Upper lobe of left lung (tissue), 6 donors: ENCODE measurements around the gene BTC. TPM values are rescaled to one million over a fixed set of nuclear protein-coding genes. Genes with fewer than 3 reads are reported as not detected.
"Not testable (repeated sequence)": the region's sequence is repeated elsewhere in the genome, so short reads cannot be mapped to it uniquely, and the experiment has no call there.

Experiments used
- ATAC-seq, 2 donors: fragments of 200-7000 bp; cut with Tn5 transposase; one replicate each; pipeline ENCODE4 v1.9.1; 2022; ENCODE audit warnings: mild to moderate bottlenecking in 2 of 2, moderate library complexity in 2 of 2; ENCODE audit not compliant: low FRiP score in 2 of 2
- DNase-seq, 2 donors: peaks; one replicate each; pipeline ENCODE4 v3.0.0-alpha.2; 2019 to 2020
- H3K27ac ChIP-seq, 4 donors: fragments of 200-600 bp; sonication (generic); one replicate each; pipeline ENCODE4 v1.5.1; 2016 to 2019
- H3K27me3 ChIP-seq, 4 donors: fragments of 200-600 bp; sonication (generic); one replicate each; pipeline ENCODE4 v1.5.1; 2017 to 2019
- H3K36me3 ChIP-seq, 4 donors: fragments of 200-600 bp; sonication (generic); one replicate each; pipeline ENCODE4 v1.5.1; 2016 to 2019
- H3K4me1 ChIP-seq, 4 donors: fragments of 200-600 bp; sonication (generic); one replicate each; pipeline ENCODE4 v1.5.1; 2018 to 2019
- H3K4me3 ChIP-seq, 4 donors: fragments of 200-600 bp; sonication (generic); one replicate each; pipeline ENCODE4 v1.5.1; 2017 to 2019; ENCODE audit warnings: mild to moderate bottlenecking in 2 of 4, moderate library complexity in 1 of 4
- H3K9me3 ChIP-seq, 4 donors: fragments of 200-600 bp; sonication (generic); one replicate each; pipeline ENCODE4 v1.5.1; 2018 to 2019
- EP300 ChIP-seq, 4 donors: sonication (generic); formaldehyde crosslinking; IDR thresholded peaks; one replicate each; pipeline ENCODE4 v1.5.1; 2017; ENCODE audit warnings: antibody characterized with exemption in 4 of 4, control low read depth in 2 of 4
- POLR2A ChIP-seq, 4 donors: fragments of 450-650 bp; IDR thresholded peaks; one replicate each; pipeline ENCODE4 v1.5.1; 2016 to 2017; ENCODE audit warnings: antibody characterized with exemption in 4 of 4, mild to moderate bottlenecking in 2 of 4
- POLR2AphosphoS5 ChIP-seq, 2 donors: sonication (generic); formaldehyde crosslinking; IDR thresholded peaks; one replicate each; pipeline ENCODE4 v1.5.1; 2017; ENCODE audit warnings: antibody characterized with exemption in 2 of 2
- WGBS, 2 donors: methylation state at CpG; one replicate each; pipeline ENCODE4 v1.1.5; 2017 to 2018; 5-methylcytosine and 5-hydroxymethylcytosine counted together
- total RNA-seq, 6 donors: library from RNA; depleted of rRNA in 4 of 6; stranded (reverse); fragments of >200 nt in 4 of 6; gene quantifications; one replicate each; pipeline versions ENCODE4 v1.1.0 to v1.2.1, GENCODE V29; 2016 to 2021
- TF ChIP-seq, protein P1 (sequence below), 6 experiments: fragments of 450-650 bp in 4 of 6; fragments of 200-600 bp in 2 of 6; sonication (generic) in 2 of 6; IDR thresholded peaks; one replicate each; pipeline ENCODE4 v1.5.1; 2016 to 2019; ENCODE audit warnings: antibody characterized with exemption in 6 of 6
- donor health status: DM: no; HTN: no; CAD: no; lungs with moderate emphysema.
- donor health status: DM: no; HTN: yes; CAD: no; lungs with severe emphysema.

BTC gene
- total RNA-seq, 6 donors from 2014 or later = 1.6 to 8.1 (median 5.9) TPM

DNA sequence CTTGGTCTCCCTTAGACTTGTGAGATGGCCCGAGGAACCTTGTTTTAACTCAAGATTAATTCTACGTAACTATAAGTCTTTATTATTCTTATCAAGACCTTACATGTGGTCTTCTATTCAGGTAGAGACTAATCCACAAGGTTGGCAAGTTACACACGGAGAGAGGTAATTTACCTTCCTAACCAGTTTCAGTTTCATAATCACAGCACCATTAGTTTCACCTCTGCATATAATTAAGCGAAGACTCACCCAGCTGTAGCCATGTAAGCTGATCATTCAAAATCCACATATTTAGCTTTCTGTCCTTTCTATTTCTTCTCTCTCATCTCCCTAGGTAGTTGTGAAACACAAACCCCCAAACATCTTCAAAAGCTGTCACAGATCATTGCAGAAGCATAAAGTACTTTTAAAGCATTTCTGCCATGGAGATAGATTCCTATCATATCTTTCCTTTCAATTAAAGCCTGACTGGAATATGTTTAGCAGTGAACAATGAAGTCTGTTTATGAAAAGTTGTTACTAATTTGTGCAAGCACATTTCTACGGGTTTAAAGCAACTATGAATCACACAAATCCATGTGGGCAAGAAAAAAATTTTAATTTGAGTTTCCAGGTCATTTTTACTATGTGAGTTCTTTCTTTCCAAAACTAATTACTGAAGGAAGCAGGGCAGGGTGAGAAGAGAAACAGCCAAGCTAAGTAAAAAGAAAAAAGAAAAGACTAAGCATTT lies 78.5 kb downstream of the BTC start:
- ATAC-seq (no peak), DNase-seq (no peak)
- 47 to 62% methylated on average over 5 of the region's 5 CpGs for WGBS, 2 donors
- Histone ChIP-seq H3K4me3 (no peak overlapping the region), H3K27me3 (no peaks in the 10 kb centered on the region), H3K36me3 (no peaks in the 10 kb centered on the region), H3K4me1 (no peaks in the 10 kb centered on the region), H3K9me3 (peaks cover 0 to 4% (median 0%) of the 10 kb centered on the region in 4 donors), H3K27ac (no peak overlapping the region)
- TF ChIP-seq POLR2AphosphoS5 (IDR thresholded peaks at IDR 0.05) (no peak), POLR2A (IDR thresholded peaks at IDR 0.05) (no peak), EP300 (IDR thresholded peaks at IDR 0.05) (no peak)
- TF ChIP-seq, protein P1, sequence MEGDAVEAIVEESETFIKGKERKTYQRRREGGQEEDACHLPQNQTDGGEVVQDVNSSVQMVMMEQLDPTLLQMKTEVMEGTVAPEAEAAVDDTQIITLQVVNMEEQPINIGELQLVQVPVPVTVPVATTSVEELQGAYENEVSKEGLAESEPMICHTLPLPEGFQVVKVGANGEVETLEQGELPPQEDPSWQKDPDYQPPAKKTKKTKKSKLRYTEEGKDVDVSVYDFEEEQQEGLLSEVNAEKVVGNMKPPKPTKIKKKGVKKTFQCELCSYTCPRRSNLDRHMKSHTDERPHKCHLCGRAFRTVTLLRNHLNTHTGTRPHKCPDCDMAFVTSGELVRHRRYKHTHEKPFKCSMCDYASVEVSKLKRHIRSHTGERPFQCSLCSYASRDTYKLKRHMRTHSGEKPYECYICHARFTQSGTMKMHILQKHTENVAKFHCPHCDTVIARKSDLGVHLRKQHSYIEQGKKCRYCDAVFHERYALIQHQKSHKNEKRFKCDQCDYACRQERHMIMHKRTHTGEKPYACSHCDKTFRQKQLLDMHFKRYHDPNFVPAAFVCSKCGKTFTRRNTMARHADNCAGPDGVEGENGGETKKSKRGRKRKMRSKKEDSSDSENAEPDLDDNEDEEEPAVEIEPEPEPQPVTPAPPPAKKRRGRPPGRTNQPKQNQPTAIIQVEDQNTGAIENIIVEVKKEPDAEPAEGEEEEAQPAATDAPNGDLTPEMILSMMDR (IDR thresholded peaks at IDR 0.05) = no peak

DNA sequence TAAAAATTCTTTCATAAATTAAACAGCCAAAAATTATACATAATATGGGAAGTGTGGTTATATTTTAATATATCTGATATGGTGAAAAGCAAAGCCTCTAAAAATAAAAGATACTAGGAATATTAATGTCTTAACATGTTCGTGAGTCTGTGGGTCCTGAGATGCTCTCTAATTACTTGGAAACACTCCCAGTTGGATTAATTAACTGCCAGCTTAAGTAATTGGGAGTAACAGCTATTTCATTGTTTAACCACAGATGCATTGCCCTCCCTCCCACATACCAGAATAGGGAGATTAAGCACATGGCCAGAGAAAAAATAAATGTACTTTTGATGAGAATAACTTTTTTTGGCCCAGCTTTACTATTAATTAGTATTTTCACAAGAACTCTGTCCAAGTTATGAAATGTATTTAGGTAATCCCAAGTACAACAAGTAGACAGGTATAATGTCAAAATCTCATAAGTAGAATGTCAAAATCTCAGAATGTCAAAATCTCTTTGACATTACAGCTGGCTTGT lies 79.7 kb downstream of the BTC start:
- Histone ChIP-seq H3K27me3 (no peaks in the 10 kb centered on the region), H3K9me3 (peaks cover 0 to 4% (median 0%) of the 10 kb centered on the region in 4 donors), H3K4me1 (no peaks in the 10 kb centered on the region), H3K4me3 (no peak overlapping the region), H3K27ac (no peak overlapping the region), H3K36me3 (no peaks in the 10 kb centered on the region)
- ATAC-seq = no peak
- TF ChIP-seq POLR2A (IDR thresholded peaks at IDR 0.05) = no peak
- no peak for TF ChIP-seq EP300 (IDR thresholded peaks at IDR 0.05)
- TF ChIP-seq, protein P1 (IDR thresholded peaks at IDR 0.05) = no peak
- no peak for TF ChIP-seq POLR2AphosphoS5 (IDR thresholded peaks at IDR 0.05)
- 55 to 66% methylated on average over 1 of the region's 1 CpG for WGBS, 2 donors
- DNase-seq = no peak

DNA sequence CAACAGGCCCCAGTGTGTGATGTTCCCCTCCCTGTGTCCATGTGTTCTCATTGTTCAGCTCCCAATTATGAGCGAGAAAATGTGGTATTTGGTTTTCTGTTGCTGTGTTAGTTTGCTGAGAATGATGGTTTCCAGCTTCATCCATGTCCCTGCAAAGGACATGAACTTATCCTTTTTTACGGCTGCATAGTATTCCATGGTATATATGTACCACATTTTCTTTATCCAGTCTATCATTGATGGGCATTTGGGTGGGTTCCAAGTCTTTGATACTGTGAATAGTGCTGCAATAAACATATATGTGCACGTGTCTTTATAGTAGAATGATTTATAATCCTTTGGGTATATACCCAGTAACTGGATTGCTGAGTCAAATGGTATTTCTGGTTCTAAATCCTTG lies 86.2 kb downstream of the BTC start:
- not testable (repeated sequence) for H3K4me3 ChIP-seq, DNase-seq, H3K9me3 ChIP-seq, ATAC-seq, H3K27me3 ChIP-seq, H3K27ac ChIP-seq, H3K36me3 ChIP-seq, H3K4me1 ChIP-seq
- 79 to 87% methylated on average over 3 of the region's 3 CpGs for WGBS, 2 donors

Other genes starting within 250 kb of the BTC start
- gene PARM1, start 138.6 kb upstream of the BTC start, total RNA-seq = 100 to 1,000 TPM in 1 of 6 donors, 10 to 100 TPM in 5; 36.7 to 137 (median 74.5) TPM